ENCODE measurements around the gene TIMM22.

Gene TIMM22

DNA sequence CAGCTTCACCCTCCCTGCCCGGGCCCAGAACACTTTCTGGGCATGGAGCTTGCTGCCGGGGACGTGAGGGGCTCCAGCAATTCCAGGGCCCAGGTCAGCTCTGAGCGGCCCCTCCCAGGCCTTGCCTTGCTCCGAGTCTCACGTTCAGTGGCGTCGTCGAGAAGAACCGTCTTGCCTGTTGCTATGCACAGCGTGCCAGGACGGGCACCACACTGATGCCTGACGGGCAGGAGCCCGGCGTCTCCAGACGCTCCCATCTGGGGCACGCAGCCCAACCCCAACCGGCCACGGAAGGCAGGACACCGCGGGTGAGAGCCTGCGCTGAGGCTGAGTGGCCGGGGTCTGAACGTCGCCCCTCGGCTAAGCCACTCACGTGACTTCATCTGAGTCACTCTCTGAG lies 27.1 kb downstream of the TIMM22 start:
- FAIRE-seq = no peak

DNA sequence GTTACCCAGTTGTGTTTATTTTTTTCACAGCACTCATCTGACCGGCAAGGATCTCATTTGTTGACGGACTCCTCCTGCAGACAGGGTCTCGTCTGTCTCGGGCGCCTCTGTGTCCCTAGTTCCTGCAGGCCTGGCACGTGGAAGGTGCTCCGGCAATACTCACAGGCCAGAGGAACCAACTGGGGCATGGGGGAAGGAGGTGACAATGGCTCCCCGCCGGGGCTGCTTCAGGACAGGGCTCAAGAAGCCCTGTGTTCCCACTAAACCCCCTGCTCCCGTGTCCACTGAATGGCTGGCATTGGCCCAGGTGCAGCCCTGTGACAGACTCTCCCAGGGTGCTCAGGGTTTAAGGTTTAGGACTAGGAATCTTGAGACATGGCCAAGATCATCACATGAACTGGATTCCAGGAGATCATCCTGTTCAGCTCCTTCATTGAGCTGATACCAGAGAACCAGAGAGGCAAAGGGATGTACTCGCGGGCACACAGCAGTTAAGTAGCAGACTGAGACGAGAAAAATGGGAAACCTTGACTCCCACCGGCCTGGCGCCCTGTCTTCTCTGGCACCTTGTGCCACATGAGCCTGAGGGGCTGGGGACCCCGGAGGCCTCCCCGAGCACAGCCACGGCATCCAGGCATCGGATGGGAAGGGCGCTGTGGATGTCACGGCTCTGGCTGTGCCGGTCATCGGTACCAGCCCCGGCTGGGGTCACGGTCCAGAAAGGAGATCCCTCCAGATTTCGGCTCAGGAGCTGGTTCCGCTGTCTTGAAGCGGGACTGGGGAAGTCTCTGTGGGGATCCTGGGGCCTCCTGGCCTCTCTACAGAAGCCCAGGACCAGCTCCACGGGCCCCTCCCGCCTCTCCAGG lies 29.0 kb downstream of the TIMM22 start:
- FAIRE-seq = no peak

DNA sequence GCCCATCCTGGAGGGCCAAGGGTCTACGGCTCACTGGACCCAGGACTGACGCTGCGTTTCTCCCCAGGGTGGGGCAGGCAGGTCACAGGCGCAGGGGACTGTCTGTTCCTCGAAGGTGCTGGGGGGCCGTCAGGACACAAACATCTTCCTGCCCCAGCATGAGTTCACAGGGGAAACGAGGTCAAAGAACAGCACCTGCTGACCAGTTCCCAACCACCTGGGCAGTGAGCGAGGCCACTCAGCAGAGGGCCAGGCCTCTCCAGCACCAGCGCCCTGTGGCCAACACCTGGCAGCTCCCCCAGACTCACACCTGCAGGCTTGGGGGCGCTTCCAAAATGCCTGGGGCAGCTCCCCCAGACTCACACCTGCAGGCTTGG lies 29.7 kb downstream of the TIMM22 start:
- no peak for FAIRE-seq

DNA sequence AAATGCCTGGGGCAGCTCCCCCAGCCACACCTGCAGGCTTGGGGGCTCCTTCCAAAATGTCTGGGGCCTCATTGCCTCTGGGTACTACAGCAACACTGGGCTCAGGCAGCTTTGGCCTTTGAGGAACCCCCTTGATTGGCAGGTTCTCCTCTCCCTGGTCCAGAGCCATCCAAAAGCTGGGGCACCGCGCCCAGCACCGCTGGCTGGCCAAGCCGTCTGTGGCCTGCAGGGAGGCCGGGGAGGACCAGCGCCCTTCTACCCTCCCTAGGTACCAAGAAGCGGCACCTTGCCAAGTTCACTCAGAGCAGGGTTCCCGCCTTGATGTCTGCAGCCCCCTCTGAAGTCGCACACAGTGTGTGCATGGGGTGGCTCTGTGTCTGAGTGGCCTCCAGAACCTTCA lies 30.1 kb downstream of the TIMM22 start:
- FAIRE-seq = no peak

DNA sequence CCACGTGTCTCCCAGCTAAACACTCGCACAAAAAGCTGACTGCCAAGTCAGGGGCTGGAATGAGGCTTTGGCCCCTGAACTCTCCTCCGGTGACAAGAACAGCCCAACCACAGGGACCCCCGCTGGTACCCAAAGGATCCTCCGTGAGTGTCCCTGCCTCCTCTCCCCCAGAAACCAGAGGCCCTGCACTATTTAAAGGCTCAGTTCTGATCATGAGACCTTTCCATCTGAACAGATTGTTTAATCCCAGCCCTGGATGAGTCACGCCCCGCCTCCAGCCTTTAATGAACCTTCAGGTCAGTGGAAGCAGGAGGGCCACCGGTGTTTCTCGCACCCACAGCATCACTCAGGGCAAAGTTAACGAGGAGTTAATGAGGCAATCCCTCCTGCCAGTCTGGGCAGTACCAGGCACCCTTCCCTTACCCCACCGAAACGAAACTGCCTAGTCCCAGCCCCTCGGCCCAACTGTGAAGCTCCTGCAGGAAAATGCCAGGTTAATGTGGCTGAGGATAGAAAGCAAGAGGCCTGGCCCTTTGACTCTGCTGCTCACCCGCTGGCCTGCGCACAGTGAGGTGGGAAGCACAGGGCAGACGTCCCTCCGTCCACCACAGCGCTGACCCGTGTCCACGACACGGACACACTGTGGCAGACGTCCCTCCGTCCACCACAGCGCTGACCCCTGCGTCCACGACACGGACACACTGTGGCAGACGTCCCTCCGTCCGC lies 32.4 kb downstream of the TIMM22 start:
- FAIRE-seq = no peak

DNA sequence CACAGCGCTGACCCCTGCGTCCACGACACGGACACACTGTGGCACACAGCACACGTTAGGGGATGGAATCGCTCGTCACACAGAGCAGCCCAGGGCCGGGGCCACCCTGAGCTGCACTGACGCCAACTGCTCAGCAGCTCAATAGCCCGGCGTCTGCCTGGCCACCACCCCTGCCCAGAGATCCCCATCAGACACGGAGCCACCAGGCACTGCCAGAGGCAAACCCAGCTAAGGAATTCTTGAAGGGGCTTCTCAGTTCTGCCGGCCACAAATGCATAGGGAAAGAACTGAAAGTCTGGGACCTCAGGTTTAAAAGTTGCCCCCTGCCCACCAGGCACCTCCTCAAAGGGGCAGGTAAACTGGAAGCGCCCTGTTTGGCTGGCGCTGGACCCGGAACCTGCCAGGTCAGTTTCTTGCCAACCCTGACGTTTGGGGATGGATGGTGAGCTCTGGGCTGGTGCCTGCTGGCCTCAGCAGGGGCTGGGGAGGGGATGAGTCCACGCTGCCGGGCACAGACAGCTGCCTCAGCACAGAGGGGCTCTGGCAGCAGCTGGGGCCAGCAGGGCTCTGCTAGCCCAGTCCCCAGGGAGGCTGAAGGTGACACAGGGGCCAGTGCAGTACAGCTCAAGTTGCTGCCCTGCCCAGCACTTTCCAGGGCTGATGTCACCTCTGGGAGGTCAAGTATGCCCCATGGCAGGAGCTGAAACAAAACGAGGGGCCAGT lies 33.2 kb downstream of the TIMM22 start:
- FAIRE-seq = no peak

DNA sequence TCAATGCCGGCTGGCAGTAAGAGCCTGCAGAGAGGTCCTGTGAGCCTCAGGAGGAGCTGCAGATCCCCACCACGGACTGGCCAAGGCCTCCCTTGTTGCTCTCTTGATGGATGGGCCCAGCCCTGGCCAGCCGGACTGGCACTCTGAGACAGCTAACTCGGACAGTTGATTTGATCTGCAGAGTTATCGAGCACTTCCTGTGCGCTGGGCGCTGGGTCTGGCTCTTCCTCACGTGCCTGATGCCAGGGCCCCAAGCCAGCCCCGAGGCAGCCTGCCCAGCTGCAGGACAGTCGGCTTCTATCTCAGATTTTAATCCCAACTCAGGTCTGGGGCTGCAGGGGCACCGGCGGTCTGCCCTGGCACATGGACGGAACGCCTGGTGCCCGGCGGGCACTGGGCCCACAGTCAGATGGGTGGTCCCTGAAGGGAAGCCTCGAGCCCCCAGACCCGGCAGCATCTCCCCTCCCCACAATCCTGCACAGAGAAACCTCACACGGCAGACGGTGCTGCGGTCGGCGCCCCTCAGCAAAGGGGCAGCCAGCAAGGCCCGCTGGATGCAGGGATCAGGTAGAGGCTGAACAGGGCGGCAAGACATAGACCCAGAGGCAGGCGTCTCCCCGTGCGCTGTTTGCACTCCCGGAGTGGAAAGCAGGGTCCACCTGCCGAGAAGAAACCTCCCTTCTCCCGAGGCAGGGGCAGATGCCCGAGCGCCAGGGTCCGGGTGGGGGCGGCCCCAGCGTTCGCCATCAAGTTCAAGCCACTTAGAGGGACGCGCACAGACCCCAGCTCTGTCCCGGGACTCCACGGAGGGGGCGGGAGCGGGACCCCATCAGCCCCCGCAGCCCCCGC lies 34.0 kb downstream of the TIMM22 start:
- no peak for FAIRE-seq

DNA sequence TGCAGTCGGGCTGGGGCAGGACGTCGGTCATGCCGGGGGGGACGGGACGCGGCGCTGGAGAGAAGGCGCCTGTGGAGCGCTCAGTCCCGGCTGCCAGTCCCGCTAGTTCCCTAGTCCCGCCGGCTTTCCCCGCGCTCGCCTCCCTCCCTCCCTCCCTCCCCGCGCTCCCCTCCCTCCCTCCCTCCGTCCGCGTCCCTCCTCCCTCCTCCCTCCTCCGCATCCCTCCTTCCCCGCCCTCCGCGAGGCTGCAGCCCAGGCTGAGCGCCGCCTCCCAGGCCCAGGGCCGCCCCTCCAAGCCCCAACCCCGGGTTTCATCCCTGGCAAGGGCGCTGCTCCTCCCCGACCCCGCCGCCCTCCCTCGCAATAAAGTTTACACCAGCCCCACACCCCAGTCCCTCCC lies 34.8 kb downstream of the TIMM22 start:
- FAIRE-seq = no peak

DNA sequence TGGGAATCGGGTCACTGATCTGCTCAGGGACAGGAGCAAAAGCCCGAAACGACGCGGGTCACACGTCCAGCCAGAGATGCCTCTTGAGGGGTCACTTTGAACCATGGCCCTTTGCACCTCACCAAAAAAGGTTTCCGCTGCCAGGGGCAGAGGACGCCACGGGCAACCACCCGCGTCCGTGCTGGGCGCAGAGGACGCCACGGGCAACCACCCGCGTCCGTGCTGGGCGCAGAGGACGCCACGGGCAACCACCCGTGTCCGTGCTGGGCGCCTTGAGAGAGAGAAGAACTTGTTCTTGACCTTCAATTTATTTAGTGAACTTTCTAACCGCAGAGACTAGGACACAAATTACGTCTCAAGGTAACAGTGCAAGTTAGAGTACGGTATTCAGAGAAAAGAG lies 35.5 kb downstream of the TIMM22 start:
- no peak for FAIRE-seq

DNA sequence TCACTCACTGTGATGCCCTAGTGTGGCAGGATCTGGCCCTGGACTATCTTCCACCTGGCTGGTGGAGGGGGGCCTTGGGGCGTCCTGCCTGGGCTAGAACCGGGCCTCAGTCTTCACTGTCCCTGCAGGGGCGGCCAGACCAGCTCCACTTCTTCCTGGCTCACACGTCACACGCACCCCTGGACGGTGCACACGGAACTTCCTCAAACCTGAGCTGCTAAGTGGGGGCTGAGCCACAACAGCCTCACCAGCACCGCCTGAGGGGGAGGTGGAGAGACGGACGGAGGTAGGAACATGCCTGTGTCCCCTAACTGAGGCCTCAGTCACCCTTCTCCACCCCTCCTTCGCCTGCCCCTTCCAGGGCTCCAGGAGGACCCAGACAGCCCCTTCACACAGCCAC lies 36.6 kb downstream of the TIMM22 start:
- no peak for FAIRE-seq

DNA sequence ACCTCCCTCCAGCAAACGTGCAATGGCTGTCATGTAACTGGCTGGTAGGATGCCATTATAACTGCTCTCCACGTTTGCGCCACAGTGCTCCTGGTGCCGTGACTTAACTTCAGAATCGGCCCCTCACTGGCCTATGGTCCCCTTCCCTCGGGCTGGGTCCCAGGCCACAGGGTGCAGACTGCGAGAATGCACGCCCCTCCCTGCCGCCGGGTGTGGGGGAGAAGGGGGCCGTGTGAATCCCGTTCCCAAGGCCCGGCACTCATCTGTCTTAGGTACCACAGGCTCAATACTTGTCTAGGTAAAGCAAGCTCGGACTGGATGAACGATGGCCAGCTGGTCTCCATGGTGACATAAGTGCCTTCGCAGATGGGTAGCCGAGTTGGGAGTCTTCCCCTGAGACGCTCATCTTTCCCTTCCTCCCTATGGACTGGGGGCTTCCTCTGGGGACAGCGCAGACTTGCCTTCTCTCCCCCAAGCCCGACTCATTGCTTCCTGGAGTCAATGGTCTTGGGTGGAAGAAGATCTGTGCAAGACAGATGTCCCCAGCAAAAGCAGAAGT lies 37.8 kb downstream of the TIMM22 start:
- no peak for FAIRE-seq

DNA sequence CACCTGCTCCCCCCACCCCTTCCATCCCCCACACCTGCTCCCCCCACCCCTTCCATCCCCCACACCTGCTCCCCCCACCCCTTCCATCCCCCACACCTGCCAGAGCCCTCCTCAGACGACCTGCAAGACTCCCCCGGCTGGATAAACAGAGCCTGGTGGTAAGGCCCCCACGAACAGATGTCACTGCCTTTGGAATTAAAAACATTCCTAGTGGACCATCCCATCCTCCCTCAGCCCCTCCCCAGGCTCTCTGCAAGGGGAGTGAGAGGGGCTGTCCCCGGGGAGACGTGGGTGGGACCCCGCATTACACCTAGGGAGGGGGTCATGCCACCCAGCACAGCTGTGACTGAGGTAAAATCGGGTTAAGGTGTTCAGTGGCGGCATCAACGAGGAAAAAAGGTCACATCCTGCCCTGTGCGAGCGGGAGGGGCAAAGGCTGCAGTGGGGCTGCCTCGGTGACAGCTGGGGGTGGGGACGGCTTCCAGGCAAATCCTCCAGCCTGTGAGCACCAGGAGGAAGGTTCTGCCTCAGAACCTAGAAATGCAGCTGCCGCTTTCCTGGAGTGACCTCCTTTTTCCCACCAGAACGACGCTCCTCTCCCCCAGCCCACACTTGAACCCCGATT lies 38.7 kb downstream of the TIMM22 start:
- no peak for FAIRE-seq

DNA sequence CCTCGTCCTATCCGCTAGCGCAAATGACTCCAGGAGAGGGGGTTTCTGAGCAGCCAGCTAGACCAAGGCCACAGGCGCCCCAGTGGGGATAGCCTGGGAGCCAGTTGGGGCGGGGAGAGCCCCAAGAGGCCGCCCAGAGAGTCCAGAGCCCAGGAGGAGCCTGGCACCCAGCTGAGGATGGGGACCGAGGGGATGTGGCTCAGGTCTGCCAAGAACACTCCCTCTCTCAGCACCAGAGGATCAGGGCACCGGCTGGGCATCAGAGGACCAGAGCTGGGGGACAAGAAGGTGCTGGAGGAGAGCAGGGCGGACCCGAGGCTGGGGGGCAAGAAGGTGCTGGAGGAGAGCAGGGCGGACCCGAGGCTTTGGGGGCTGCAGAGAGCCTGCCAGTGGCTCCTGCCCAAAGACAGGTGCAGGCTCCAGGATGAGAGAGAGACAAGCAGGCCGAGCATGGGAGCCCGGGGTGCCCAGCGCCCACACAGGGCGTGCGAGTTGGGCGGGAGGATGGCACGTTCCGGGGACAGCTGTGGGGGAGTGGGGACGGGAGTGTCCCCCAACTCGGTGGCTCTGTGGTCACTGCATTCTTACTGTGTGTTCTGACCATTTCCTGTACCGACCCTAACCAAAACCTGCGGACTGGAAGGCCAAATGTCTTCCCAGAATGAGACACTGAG lies 39.4 kb downstream of the TIMM22 start:
- no peak for FAIRE-seq

DNA sequence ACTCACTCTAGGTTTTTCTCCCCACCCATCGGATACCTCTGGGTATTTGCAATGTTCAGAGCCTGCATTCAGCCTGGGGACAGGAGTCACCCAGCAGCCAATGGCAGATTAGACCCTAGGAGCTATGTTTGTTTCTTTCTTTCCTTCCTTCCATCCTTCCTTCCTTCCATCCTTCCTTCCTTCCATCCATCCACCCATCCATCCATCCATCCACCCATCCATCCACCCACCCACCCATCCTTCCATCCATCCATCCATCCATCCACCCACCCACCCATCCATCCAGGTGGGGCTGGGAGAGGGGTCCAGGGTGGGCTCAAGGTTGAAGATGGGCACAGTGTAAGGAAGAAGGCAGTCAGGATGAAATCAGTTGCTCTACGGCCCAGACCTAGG lies 39.9 kb downstream of the TIMM22 start:
- FAIRE-seq = no peak

DNA sequence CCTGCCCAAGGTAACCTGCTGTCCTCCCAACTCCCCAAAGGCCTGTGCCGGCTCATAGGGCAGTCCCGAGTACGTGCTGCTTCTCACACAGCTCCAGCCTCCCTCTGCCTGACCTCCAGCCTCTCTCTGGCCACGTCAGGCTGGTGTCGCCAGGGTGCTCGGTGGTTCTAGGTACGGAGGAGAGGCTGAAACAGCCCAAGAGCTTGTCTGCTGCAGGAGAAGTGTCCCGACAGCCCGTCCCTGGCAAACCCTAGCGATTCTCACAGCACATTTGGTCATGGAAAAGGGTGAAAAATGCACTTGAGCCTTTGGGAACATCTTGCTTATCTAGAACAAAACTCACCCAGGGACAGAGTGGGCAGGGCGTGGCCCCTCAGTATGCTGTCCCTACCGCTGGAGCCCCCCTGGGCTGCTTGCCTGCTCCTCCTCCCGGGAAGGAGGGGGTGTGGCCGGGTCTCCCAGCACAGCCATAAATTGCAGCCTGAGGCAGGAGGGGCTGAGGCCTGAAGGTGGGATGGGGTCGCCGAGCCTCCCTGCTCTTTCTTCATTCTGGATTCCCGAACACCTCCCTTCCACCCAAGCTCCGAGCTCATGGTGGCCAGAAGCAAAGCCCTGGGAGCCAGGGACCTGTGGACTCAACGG lies 40.4 kb downstream of the TIMM22 start:
- FAIRE-seq = no peak

DNA sequence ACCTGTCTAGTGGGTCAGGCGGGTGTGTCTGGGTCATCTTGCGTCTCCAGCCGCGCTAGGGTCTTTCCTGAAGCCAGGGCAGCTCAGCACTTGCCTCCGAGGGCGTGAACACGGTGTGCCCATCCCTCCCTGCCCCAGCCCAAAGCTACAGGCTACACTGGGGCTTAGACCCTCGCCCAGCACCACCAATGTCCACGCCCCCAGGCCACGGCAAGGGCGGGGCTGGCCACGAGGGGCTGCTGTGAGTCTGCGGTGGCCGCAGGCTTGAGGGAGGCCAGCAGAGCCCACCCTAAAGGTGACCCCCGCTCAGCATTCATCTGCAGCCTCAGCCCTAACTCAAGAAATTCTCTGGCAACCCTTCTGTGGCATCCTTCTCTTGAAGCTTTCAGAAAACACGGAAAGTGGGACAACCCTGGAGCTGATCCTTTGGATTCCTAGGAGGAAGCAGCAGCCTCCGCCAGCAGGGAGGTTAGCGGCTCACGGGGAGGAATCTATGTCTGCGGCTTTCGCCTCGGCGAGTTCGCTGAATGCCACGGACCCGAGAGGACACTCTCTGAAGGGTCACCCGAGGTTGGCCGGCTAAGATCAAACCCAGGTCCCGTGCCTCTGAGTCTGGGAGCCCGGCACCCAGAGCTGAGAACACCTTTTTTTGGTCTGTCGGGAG lies 41.7 kb downstream of the TIMM22 start:
- no peak for FAIRE-seq

DNA sequence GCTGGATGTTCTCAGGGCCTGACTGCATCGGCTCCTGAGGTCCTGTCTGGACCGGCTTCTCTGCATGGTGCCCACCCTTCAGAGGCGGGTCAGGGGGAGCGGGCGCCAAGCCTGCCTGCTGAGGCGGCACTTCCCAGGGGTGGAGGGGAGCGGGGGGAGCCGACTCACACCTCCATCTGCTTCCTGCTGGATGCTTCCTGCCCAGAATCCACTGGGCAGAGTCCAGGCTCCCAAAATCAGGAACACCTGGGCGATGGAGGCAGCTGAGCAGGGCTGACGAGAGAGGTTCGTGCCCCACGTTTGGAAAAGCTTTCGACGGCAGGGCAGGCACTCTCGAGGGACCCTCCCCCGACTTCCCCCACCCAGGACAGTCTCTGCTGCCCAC lies 42.2 kb downstream of the TIMM22 start:
- FAIRE-seq = no peak

DNA sequence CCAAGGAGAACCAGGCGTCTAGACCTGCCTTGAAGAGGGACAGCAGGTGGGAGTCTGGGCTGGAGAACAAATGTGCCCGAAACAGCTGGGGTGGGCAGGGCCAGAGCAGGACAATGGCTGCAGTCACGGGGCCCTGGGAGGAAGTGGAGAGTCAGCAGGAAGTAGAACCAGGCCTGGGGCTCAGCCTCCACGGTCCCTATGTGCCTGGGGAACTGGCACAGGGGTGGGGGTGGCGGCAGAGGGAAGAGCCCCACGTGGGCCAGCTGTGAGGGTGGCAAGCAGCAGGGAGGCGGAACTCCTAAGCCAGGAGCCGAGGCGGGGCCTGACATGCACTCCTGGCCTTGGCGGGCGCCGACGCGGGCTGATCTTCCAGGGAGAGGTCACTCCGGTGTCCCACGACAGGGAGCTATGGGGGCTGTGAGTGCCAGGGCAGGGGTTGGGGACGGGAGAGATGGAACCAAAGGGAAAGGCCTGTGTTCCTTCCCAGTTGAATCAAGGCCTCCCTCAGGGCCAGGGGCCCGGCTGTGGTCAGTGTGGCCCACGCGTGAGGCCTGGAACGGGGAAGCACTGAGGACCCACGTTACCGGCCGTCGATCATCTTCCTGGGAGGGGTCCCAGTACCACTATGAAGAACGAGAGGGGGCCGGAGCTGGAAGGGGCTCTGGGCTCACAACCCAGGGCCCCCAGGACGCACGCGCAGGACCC lies 42.7 kb downstream of the TIMM22 start:
- FAIRE-seq = no peak

DNA sequence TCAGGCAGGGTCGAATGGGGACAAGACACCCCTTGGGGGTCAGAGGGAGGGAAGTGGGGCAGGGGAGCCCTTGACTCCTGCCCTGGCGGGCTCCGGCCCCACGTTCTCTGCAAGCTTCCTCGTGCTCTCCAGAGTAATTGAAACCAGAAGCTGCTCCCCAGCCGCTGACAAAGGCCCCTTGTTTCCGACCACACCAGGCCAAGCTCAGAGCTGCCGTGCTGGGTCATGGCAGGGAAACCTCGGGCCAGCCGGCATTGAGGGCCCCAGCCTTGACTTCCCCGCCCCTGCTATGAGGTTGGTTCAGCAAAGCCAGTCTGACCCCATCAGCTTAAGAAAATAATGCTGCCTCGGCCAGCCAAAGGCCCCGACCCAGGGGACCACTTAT lies 43.3 kb downstream of the TIMM22 start:
- no peak for FAIRE-seq

DNA sequence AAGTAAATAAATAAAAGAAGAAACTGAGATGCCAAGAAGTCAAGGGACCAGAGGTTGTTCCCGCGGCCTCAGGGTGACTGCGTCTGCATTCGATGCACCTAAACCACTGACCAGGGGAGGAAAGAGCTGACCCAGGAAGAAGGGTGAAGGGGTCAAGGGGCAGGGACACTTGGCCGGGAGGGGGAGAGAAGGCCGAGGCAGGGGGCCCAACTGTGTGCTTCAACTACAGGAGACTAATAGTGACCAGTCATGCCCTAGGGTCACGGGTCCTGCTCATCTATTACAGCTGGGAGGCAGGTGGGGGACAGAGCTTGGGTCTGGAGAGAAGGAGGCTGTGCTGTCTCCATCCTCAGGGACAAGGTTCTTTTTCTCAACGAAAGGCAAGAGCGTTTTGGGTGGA lies 44.8 kb downstream of the TIMM22 start:
- FAIRE-seq = no peak

Measured in A204.1 (cell line).